GM18909 (cell line): ENCODE data around the gene LNX1.

Experiments
- ATAC-seq: cut with Tn5 transposase; IDR thresholded peaks from one replicate; pipeline ENCODE4 v1.9.1; 2021; ENCODE audit warnings: mild to moderate bottlenecking; ENCODE audit not compliant: unreplicated experiment, poor library complexity

Gene LNX1

DNA sequence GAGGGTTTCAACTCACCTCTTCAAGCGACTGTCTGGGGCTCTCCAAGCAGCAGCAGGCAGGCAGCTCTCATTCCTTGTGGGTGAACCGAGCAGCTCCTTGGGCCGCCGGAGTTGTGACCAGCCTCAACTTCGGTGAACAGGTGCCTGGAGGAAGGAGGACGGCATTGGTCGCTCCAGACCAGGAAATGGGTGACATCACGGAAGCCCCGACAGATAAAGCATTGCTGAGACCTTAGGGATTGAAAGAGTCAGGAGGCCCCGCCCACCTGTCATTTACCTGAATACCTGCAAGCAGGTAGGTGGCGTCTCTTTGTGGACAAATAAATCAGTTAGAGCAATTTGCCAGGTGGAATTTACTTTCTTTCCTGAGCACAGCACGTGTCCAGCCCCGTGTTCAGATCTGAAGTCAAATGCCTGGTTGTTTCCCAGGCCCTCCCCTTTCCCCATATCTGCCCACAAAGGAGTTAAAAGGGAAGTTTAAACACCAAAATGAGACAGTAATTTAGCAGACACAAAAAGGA lies at the start of gene LNX1:
Gene LNX1 (minus strand): TSS at position 115 of the 521 bp plus-strand sequence. CDS start 17,484 bp downstream, outside the sequence.
- no peak for ATAC-seq

DNA sequence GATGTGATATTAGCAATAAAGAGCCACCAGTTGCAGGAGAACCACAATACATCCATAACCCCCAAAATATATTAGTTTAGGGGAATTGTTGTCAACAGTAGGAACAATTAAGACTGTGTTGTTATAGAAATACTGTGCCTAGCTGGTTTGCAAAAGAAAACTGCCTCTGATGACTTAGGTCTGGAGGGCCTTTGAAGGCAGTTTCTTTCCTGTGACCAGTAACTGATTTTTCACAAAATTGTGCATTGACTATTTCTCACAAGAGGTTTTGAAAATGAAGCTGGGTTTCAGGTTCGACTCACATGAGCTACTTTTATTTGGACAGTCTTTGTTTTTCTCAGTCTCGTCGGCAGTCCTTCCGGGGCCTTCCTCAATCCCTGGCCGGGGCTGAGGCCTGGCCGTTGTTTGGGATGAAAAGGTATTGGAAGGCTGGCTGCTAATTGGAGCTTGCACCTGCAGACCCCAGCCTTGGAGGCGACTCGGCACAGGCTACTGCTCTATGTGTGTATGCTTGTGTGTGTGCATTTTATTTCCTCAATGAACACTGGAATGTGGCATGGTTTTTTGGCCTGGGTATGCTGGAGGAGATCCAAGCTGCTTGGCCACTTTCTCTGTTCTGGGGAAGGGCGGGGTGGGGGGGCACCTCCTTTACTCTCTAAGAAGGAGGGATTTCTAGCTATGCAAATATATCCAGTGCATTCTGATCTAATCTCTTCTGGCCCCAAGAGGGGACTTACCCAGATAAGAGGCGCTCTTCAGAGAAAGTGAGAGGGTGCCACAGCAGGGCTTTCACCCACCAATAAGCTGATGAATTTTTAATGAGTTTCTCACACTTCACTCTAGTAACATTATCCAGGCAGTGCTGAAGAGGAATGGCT lies 49.5 kb upstream of the LNX1 start:
- peak; percentile 87 for ATAC-seq

DNA sequence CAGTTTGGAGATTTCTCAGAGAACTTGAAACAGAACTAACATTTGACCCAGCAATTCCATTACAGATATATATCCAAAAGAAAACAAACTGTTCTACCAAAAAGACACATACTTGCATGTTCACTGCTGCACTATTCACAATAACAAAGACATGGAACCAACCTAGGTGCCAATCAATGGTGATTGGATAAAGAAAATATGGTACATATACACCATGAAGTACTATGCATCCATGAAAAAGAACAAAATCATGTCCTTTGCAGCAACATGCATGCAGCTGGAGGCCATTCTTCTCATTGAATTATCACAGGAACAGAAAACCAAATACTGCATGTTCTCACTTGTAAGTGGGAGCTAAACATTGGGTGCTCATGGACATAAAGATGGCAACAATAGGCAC lies 47.6 kb upstream of the LNX1 start:
- ATAC-seq, result no peak

DNA sequence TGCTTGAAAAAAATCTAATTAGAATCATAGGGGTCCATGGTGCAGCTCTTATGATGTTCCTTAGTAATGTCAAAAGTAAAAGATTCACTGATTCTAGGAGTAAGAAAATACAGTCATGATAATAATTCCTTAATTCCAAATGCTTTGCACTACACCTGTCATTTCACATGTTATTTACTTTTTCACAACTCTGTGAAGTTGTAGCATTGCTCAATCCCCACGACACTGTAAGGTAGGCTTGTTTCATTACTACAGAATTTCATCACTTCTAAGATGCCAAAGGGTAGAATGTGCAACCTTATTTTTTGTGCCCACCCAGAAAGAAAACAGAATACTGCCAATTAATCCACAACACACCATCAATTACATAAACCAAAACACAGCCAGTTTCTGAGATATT lies 46.1 kb upstream of the LNX1 start:
- ATAC-seq, result no peak

DNA sequence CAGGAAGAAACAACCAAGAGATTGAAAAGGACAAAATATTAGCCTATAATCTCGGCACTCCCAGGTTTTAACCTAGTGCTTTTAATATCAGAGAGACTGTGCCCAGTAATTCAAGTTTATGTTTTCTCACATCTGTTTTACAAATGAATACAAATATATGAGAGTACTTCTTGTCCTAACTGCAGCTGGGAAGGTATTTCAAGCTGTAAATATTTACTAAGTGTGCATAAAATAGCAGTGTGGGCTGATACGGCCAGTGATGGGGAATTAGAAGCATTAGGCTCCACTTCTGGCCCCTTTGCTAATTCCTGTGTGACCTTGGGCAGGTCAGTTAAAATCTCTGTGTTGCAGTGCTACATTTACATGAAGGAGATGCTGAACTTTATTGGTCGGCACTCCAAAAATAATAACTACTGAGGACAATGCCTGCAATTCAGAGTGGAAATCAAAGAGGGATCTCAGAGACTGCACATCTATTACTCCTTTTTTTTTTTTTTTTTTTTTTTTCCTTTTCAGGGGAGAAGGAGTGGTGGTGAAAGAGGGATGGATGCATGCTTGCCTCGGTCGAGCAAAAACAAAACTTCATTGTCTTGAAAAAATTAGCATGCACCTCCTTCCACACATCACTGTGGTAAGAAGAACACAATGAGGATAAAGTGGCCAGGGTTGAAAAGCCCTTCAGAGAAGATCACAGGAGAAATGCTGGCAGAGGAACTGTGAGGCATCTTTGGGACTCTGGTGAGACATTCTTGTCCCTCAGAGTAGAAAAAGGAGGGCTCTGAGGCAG lies 44.6 kb upstream of the LNX1 start:
- ATAC-seq, result no peak

DNA sequence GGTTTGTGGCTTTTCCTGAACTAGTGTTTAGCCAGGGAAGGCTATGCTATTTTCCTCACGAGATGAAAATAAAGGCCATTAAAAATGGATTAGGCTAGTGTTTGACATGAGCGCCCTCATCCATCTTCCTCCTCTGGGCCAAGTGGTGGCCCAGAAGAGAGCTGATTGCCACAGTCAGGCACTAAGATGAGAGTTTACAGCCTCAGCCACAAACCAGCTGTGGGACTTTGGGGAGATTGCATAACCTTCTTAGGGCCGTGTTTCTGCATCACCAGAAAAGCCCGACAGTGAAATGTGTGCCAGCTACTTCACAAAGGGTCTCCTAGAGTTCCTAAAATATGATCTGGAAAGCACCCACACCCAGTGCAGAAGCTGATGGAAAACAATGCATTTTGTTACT lies 42.3 kb upstream of the LNX1 start:
- ATAC-seq, result no peak

DNA sequence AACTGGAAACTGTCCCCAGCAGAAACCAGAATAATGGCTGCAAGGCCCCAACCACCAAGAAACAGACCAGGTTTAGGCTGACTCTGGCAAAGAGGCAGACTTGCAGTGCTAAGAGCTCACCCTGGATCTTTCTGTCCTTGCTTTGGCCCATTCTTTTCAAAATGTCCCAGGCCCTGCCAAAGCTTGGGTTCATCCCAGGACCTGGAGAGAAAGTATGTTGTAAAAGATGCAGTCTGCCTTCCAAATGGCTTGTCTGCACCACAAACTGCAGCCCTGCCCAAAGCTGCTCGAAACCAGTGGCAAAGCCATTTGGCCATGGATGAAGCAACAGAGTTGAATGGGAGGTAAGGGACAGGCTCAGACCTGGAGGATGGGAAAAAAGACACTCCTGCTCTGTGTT lies 38.0 kb upstream of the LNX1 start:
- ATAC-seq, result no peak

DNA sequence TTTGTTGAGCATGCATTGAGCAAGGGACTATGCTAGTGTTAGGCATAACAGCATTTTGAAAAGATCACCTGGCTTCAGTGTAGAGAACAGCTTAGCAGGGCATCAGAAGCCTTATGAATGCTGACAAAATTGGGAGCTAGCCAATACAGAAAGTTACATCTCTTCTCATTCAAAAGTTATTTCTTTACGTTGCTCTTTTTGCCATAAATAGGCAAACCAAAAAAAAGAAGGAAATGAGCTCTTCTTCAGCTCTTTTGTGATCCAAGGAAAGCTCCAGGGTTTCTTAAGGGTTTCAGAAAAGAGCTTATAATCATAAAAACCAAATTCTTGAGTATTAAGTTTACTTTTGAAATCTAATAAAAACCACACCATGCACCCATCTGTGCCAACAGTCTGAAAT lies 35.2 kb upstream of the LNX1 start:
- no peak for ATAC-seq

DNA sequence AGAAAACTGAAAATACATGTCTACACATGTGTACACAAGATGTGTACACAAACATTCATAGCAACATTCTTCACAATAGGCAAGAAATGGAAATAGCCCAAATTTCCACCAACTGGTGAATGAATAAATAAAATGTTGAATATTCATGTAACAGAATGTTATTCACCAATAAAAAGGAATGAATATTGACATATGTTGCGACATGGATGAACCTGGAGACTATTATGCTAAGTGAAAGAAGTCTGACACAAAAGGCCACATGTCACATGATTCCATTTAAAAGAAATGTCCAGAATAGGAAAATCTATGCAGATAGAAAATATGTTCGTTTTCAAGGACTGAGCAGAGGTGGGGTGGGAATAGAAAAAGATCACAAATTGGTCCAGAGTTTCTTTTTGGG lies 34.6 kb upstream of the LNX1 start:
- no peak for ATAC-seq

DNA sequence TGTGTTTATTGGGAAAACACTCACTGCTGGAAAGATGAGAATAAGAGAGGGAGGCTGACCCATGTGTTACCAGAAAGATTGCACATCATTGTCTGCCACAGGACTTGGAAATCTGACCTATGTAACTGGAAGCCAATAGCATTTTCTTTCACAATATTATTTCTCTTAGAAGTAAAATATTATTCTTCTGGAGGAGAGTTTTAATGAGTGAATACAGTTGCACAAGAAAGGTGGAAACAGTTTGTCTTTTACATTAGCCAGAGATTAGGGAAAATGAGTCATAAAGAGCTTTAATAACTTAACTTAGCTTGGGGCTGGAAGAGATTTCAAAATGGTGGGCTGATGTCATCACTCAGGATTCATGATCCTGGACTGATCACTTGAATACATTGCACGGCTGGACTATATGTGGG lies 31.5 kb upstream of the LNX1 start:
- ATAC-seq, result no peak

DNA sequence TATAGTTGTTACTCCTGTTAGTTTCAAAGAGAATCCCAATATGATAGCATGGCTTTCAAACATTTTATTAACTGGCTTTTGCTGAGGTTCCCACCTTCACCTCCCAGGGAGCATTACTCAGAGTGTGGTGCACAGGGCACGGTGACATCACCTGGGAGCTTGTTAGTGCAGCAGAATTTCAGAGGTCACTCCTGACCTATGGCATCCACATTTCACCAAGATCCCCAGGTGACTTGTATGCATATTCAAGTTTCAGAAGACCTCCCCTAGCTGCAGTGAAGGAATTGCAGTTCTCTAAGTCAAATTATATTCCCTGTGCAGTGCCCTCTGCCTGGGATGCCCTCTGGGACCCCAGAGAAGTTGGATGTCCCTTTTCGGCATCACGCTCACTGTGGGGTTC lies 29.7 kb upstream of the LNX1 start:
- ATAC-seq, result no peak

DNA sequence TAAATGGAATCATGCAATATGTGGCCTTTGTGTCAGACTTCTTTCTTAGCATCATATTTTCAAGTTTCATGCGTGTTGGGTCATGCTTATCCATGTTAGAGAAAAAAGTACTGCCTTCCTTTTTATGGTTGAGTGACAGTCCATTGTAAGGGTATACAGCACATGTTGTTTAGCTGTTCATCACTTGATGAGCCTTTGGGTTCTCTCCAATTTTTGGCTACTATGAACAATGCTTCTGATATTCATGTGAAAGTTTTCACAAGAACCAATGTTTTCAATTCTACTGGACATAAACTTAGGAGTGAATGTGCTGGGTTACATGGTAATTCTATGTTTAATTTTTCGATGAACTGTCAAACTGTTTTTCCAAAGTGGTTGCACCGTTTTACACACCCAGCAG lies 28.1 kb upstream of the LNX1 start:
- ATAC-seq, result no peak

DNA sequence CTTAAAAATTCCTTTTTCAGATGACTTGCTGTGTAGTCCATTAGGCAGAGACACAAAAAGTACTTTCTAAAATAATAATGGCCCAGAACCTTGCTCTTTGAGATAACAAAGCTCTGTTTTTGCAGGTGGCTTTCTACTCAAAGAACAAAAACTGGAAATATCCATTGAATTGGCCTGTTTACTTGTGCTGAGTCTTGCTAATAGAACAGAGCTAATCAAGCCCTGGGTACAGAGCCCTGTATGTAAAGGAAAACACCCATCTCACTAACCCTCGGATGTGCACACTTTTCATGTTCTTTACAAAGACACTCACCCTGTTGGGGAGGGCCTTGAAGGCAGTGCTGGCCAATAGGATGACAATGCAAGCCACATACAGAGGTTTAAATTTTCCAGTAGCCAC lies 27.0 kb upstream of the LNX1 start:
- ATAC-seq, result no peak

DNA sequence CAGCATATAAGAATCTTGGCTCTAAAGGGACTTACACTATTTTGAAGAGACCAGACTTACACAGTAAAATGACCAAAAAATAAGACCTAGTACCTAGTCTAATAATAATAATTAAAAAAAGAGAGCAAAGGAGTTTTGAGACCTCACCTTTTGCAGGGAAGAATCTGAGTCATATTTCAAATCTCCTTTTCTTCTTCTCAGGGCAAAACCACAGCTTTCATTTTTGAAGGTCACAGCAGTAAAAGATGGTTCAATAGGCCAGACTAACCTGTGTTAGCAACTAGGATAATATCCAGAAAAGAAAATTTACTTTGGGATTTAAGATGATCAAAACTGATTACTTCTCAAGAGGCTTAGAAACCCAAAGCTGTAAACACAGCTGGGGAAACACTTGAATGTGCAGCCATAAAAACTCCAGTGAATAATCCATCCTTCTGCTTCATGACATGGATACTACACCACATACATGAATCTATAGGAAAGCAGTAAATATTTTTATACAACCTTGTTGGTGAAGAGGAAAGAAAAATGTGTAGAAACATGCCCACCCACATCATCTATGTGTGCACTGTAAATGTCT lies 25.9 kb upstream of the LNX1 start:
- ATAC-seq, result no peak

DNA sequence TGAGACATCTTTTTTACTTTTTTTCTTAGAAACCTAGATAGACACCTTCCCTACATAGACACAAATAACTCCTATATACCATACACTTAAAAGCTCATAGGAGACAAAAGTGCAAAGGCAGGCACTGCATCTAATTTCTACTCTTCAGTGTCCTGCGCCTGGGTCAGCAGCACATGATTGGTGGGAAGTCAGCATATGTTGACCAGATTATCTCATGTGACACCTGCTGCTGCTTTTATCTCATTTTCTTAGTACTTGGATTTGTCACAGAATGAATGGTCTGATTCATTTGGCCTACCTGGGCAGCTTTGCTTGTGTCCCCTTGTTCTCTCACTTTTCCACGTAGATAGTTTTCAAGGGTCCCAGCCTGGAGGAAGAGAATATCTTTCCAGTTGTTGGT lies 24.9 kb upstream of the LNX1 start:
- ATAC-seq, result no peak

DNA sequence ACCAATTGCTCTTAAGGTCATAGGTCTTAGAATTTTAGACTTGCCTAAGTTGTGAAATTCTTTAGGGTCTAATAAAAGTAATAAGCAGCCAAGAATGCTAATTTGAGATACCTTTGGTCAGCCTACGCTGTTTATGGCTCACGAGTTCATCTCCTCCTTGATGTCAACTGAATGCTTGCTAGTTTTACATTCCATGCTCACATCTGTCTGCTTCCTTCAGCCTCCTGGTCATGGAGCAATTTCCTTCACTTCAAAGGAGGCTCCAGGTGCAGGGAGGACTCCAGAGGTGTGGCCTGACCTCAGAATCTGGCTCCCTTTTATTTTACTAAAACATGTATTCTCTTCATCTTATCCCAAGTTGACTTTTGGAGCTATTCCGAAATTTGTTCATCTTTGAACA lies 23.3 kb upstream of the LNX1 start:
- ATAC-seq, result no peak

DNA sequence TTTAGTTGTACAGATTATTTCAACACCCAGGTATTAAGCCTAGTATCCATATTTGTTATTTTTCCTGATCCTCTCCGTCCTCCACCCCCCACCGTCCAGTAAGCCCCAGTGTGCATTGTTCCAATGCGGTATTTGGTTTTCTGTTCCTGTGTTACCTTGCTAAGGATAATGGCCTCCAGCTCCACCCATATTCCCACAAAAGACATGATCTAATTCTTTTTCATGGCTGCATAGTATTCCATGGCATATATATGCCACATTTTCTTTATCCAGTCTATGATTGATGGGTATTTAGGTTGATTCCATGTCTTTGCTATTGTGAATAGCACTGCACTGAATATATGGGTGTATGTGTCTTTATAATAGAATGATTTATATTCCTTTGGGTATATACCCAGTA lies 22.1 kb upstream of the LNX1 start:
- ATAC-seq, result no peak

DNA sequence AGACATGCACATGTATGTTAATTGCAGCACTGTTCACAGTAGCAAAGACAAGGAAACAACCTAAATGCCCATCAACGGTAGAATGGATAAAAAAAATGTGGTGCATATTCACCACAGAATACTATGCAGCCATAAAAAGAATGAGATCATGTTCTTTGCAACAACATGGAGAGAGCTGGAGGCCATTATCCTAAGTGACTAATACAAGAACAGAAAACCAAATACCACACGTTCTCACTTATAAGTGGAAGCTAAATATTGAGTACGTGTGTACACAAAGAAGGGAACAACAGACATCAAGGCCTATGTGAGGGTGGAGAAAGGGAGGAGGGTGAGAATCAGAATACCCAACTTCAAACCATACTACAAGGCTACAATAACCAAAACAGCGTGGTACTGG lies 17.4 kb upstream of the LNX1 start:
- no peak for ATAC-seq

DNA sequence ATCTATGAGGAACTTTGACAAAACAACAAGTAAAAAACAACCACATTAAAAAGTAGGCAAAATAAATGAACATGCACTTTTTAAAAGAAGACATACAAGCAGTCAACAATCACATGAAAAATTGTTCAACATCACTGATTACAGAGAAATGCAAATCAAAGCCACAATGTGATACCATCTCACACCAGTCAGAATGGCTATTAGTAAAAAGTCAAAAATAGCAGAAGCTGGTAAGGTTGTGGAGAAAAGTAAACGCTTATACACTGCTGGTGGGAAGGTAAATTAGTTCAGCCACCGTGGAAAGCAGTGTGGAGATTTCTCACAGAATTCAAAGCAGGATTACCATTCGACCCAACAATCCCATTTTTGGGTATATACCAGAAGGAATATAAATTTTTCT lies 17.0 kb upstream of the LNX1 start:
- ATAC-seq, result no peak

DNA sequence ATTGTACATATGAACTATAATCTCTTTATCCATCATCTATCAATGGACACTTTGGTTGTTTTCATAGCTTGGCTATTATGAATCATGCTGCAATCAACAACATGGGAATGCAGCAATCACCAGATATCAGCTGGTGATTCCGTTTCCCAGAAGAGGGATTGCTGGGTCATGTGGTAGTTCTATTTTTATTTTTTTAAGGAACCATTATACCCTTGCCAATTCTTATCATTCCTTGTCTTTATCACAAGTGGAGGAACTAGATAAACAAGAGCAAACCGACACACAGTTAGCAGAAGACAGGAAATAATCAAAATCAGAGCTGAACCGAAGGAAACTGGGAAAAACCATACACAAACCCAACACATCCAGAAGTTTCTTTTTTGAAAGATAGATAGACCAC lies 14.5 kb upstream of the LNX1 start:
- no peak for ATAC-seq

DNA sequence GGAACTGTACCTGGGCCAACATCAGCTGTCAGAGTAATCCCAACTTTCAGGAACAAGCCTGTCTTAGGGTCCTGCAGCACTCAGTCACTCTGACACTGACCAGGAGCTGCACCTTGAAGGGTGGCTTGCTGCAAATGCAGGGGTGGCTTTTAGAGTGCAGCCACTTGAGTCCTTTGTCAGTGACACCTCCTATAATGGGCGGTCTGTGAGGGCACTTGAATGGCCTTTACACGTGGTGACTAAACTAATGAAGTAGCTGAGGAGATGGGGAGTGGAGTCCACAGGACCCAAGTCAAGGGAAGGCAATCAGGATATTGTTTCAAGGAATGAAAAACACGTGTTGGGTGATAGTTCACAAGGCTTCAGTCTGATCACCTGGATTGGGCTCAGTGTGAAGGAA lies 11.1 kb upstream of the LNX1 start:
- no peak for ATAC-seq
